A549 (cell line): ENCODE measurements around the gene SURF2. TPM values are rescaled to one million over a fixed set of nuclear protein-coding genes. Genes with fewer than 3 reads are reported as not detected.
A peak's percentile ranks its signal among the peaks of the same experiment; 100 is the strongest.
"Not testable (repeated sequence)": the region's sequence is repeated elsewhere in the genome, so short reads cannot be mapped to it uniquely, and the experiment has no call there.

Experiments
- ATAC-seq, 2 experiments: fragments of 200-7000 bp in 1 of 2; fragments of >200 bp in 1 of 2; cut with Nextera tagmentation in 1 of 2; cut with Tn5 transposase in 1 of 2; 3 replicates each; pipeline versions ENCODE4 v1.8.0 to v1.9.1; 2018 to 2020; ENCODE audit warnings: mild to moderate bottlenecking in 1 of 2, moderate library complexity in 1 of 2
- CTCF ChIA-PET: fragments of 300-600 bp; sonication (Branson Sonifier 250); formaldehyde crosslinking; extraction: SDS; loops from one replicate; lab custom pipeline; 2021; ENCODE audit warnings: antibody characterized with exemption, inconsistent platforms; lab: Yijun Ruan, JAX
- POLR2A ChIA-PET: fragments of 350-600 bp; formaldehyde crosslinking; extraction: SDS; loops from one replicate; lab custom pipeline; 2021; ENCODE audit warnings: antibody characterized with exemption, inconsistent platforms; lab: Yijun Ruan, JAX
- DNase-seq, 2 experiments: peaks; one replicate each; pipeline versions ENCODE4 v3.0.0 to v3.0.0-alpha.2; 2011 to 2016; ENCODE audit warnings: low read depth in 1 of 2, low spot score in 1 of 2
- FAIRE-seq: peaks from 2 replicates; lab custom pipeline; 2011; peaks lifted over from hg19 to GRCh38; lab: Jason Lieb, UNC
- H3K27ac ChIP-seq, 2 experiments: fragments of >200 bp; sonication (Bioruptor Twin); formaldehyde crosslinking; 3 replicates each; pipeline ENCODE4 v1.5.1; 2016 to 2017
- H3K4me1 ChIP-seq: fragments of >200 bp; sonication (Bioruptor Twin); formaldehyde crosslinking; 3 replicates; pipeline ENCODE4 v1.6.1; 2016
- H3K4me2 ChIP-seq: fragments of >200 bp; sonication (Bioruptor Twin); formaldehyde crosslinking; 3 replicates; pipeline ENCODE4 v1.6.1; 2016
- H3K4me3 ChIP-seq: fragments of >200 bp; sonication (Bioruptor Twin); formaldehyde crosslinking; 3 replicates; pipeline ENCODE4 v1.5.1; 2016
- H3K9me3 ChIP-seq: fragments of >200 bp; sonication (Bioruptor Twin); formaldehyde crosslinking; 3 replicates; pipeline ENCODE4 v1.6.1; 2016
- CHD2 ChIP-seq: fragments of 150-350 bp; IDR thresholded peaks from 2 replicates; pipeline ENCODE4 v1.6.1; 2014; ENCODE audit warnings: low read length; ENCODE audit not compliant: partially characterized antibody
- GATA3 ChIP-seq: IDR thresholded peaks from 2 replicates; pipeline ENCODE4 v1.6.1; 2012; ENCODE audit warnings: borderline replicate concordance
- JUN ChIP-seq, 2 experiments: fragments of >200 bp; sonication (Bioruptor Twin); formaldehyde crosslinking; IDR thresholded peaks; 2 replicates in 1 of 2; 3 replicates in 1 of 2; pipeline ENCODE4 v1.6.1; 2016 to 2017
- MAFK ChIP-seq: fragments of 450-650 bp; IDR thresholded peaks from 2 replicates; pipeline ENCODE4 v1.6.1; 2014; ENCODE audit not compliant: partially characterized antibody
- MYC ChIP-seq: IDR thresholded peaks from 2 replicates; pipeline ENCODE4 v1.6.1; 2012; ENCODE audit warnings: mild to moderate bottlenecking, inconsistent platforms, low read length, improper control_type of control experiment, borderline replicate concordance
- PHF8 ChIP-seq: fragments of 200-600 bp; sonication (generic); IDR thresholded peaks from 2 replicates; pipeline ENCODE4 v1.6.1; 2016; ENCODE audit warnings: low read depth, mild to moderate bottlenecking, antibody characterized with exemption, moderate library complexity, borderline replicate concordance
- POLR2A ChIP-seq: IDR thresholded peaks from 2 replicates; pipeline ENCODE4 v1.6.1; 2012; ENCODE audit warnings: mild to moderate bottlenecking, low read length
- RARB ChIP-seq: fragments of 250-450 bp; sonication (Bioruptor Pico); IDR thresholded peaks from 2 replicates; pipeline ENCODE4 v1.8.0; 2021; ENCODE audit warnings: mild to moderate bottlenecking, moderate library complexity
- RNF2 ChIP-seq: fragments of 200-600 bp; sonication (generic); IDR thresholded peaks from 2 replicates; pipeline ENCODE4 v1.6.1; 2016; ENCODE audit warnings: low read depth, mild to moderate bottlenecking, antibody characterized with exemption, moderate library complexity, borderline replicate concordance
- SMC3 ChIP-seq: fragments of >200 bp; sonication (Bioruptor Twin); formaldehyde crosslinking; IDR thresholded peaks from 3 replicates; pipeline ENCODE4 v1.6.1; 2018; ENCODE audit warnings: inconsistent platforms
- ZC3H11A ChIP-seq: fragments of 450-650 bp; IDR thresholded peaks from 2 replicates; pipeline ENCODE4 v1.6.1; 2014; ENCODE audit warnings: antibody characterized with exemption, mild to moderate bottlenecking
- WGBS: methylation state at CpG from one replicate; pipeline ENCODE4 v1.1.6; 2017; ENCODE audit errors: missing lambda C conversion rate; 5-methylcytosine and 5-hydroxymethylcytosine counted together
- polyA plus RNA-seq, 4 experiments: library from polyadenylated mRNA; depleted of rRNA in 3 of 4; stranded (reverse); fragments of >200 nt; fragmentation: RNase III in 1 of 4; extraction: RNeasy Plus Mini Kit Qiagen cat#74134 plus additional on column Dnase treatment in 1 of 4; gene quantifications; 2 replicates in 3 of 4; 3 replicates in 1 of 4; pipeline ENCODE4 v1.2.3, GENCODE V29; 2011 to 2017
- TF ChIP-seq, protein P1 (sequence below): IDR thresholded peaks from 2 replicates; pipeline ENCODE4 v1.6.1; 2012
- TF ChIP-seq, protein P2 (sequence below): fragments of 250-450 bp; sonication (Bioruptor Pico); IDR thresholded peaks from 2 replicates; pipeline ENCODE4 v1.5.0; 2021; ENCODE audit warnings: mild to moderate bottlenecking, moderate library complexity, borderline replicate concordance
- TF ChIP-seq, protein P3 (sequence below): IDR thresholded peaks from 2 replicates; pipeline ENCODE4 v1.6.1; 2012
- TF ChIP-seq, protein P4 (sequence below): fragments of >200 bp; sonication (Bioruptor Twin); formaldehyde crosslinking; IDR thresholded peaks from 3 replicates; pipeline ENCODE4 v1.6.1; 2016
- TF ChIP-seq, protein P5 (sequence below): IDR thresholded peaks from 2 replicates; pipeline ENCODE4 v1.6.1; 2012; ENCODE audit warnings: low read depth, borderline replicate concordance
- TF ChIP-seq, protein P6 (sequence below): fragments of 450-650 bp; IDR thresholded peaks from 2 replicates; pipeline ENCODE4 v1.6.1; 2014; ENCODE audit warnings: antibody characterized with exemption

Gene SURF2
- polyA plus RNA-seq, 2 of the 4 experiments (the other 2 are of a cell fraction): 25.2 to 34.9 TPM

DNA sequence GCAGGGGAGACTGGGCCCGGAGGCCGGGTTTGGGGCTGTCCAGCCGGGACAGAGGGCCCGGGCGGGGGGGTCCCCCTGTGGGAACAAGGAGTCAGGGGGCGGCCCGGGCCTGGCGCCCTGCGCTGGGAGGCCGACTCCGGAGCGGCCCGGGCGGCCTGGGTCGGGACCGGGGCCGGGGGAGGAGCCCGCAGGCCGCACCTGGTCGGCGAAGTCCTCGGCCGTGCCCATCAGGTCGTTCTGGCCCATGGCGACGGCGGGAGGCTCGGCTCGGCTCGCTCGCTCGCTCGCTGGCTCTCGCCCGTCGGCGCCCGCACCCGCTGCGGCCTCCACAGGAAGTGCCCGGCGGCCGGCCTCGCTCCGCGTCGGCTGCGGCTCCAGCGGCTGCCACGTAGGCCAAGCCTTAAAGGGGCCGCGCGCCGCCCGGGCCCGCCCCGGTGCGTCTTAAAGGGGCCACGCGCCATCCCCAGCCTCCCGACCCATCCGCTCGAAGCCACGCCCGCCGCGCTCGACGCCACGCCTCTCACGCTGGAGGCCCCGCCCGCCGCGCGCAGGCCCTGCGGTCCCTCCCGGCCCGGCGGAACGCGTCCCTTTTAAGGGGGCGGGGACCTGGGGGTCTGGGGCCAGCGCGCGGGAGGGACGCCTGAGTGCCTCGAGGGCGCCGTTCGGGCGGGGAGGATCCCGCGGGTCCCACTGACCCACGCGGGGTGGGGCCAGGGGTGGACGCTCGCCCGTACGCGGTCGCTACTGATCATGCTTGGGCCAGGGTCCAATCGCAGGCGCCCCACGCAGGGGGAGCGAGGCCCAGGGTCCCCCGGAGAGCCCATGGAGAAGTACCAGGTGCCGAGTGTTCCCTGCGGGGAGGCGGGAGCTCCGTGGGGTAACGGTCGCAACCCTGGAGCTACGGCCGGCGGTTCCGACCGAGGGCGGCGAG lies 19.6 kb downstream of the SURF2 start, which contains the start of the genes STKLD1 and SURF4:
STKLD1 (plus strand) TSS at position 643 of the 931 bp plus-strand sequence; CDS start at position 751, 108 bp downstream.
SURF4 (minus strand) TSS at position 337 of the 931 bp plus-strand sequence; CDS start at position 246, 91 bp downstream.
- 4% methylated on average over 14 of the region's 120 CpGs for WGBS
- TF ChIP-seq JUN (IDR thresholded peaks at IDR 0.05): peak; percentile 74 to 90
- TF ChIP-seq, protein P1, sequence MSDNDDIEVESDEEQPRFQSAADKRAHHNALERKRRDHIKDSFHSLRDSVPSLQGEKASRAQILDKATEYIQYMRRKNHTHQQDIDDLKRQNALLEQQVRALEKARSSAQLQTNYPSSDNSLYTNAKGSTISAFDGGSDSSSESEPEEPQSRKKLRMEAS: peak; percentile 78
- TF ChIP-seq, protein P2, sequence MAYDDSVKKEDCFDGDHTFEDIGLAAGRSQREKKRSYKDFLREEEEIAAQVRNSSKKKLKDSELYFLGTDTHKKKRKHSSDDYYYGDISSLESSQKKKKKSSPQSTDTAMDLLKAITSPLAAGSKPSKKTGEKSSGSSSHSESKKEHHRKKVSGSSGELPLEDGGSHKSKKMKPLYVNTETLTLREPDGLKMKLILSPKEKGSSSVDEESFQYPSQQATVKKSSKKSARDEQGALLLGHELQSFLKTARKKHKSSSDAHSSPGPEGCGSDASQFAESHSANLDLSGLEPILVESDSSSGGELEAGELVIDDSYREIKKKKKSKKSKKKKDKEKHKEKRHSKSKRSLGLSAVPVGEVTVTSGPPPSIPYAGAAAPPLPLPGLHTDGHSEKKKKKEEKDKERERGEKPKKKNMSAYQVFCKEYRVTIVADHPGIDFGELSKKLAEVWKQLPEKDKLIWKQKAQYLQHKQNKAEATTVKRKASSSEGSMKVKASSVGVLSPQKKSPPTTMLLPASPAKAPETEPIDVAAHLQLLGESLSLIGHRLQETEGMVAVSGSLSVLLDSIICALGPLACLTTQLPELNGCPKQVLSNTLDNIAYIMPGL (CRISPR knock-in tag): 0 out of 2 replicates have a peak, but pooled peaks have one; percentile 36
- TF ChIP-seq POLR2A: peak; percentile 86
- no peak for TF ChIP-seq CHD2
- TF ChIP-seq, protein P3, sequence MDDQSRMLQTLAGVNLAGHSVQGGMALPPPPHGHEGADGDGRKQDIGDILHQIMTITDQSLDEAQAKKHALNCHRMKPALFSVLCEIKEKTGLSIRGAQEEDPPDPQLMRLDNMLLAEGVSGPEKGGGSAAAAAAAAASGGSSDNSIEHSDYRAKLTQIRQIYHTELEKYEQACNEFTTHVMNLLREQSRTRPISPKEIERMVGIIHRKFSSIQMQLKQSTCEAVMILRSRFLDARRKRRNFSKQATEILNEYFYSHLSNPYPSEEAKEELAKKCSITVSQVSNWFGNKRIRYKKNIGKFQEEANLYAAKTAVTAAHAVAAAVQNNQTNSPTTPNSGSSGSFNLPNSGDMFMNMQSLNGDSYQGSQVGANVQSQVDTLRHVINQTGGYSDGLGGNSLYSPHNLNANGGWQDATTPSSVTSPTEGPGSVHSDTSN: no peak
- 0 out of 2 replicates have a peak, but pooled peaks have one; percentile 49 for TF ChIP-seq MYC
- TF ChIP-seq, protein P4, sequence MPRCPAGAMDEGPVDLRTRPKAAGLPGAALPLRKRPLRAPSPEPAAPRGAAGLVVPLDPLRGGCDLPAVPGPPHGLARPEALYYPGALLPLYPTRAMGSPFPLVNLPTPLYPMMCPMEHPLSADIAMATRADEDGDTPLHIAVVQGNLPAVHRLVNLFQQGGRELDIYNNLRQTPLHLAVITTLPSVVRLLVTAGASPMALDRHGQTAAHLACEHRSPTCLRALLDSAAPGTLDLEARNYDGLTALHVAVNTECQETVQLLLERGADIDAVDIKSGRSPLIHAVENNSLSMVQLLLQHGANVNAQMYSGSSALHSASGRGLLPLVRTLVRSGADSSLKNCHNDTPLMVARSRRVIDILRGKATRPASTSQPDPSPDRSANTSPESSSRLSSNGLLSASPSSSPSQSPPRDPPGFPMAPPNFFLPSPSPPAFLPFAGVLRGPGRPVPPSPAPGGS: peak; percentile 74
- TF ChIP-seq RNF2: 0 out of 2 replicates have a peak, but pooled peaks have one; percentile 30
- TF ChIP-seq, protein P5, sequence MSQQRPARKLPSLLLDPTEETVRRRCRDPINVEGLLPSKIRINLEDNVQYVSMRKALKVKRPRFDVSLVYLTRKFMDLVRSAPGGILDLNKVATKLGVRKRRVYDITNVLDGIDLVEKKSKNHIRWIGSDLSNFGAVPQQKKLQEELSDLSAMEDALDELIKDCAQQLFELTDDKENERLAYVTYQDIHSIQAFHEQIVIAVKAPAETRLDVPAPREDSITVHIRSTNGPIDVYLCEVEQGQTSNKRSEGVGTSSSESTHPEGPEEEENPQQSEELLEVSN: peak; percentile 91
- no peak for TF ChIP-seq GATA3
- TF ChIP-seq, protein P6, sequence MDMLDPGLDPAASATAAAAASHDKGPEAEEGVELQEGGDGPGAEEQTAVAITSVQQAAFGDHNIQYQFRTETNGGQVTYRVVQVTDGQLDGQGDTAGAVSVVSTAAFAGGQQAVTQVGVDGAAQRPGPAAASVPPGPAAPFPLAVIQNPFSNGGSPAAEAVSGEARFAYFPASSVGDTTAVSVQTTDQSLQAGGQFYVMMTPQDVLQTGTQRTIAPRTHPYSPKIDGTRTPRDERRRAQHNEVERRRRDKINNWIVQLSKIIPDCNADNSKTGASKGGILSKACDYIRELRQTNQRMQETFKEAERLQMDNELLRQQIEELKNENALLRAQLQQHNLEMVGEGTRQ: no peak
- TF ChIP-seq RARB (CRISPR knock-in tag): no peak
- peak; percentile 76; the same call in 1 of the 2 replicates for TF ChIP-seq PHF8
- TF ChIP-seq SMC3: no peak
- no peak for TF ChIP-seq MAFK
- TF ChIP-seq ZC3H11A: no peak
- no peaks in the 10 kb centered on the region for H3K9me3 ChIP-seq
- peak; percentile 91 to 95 for ATAC-seq
- CTCF ChIA-PET: interaction anchor here (0.6 to 2.9 kb wide), 10 partner anchors 9 to 410 kb away, joined by 3 to 9 read pairs (median 4); no protein-coding TSS in a partner anchor
- peaks cover 23% of the 10 kb centered on the region for H3K4me1 ChIP-seq
- peak within 1 kb of the TSS; percentile 97 to 99 for H3K27ac ChIP-seq
- H3K4me3 ChIP-seq: peak within 1 kb of the TSS; percentile 100
- POLR2A ChIA-PET: interaction anchor here (1.0 to 1.4 kb wide), 5 partner anchors 20 to 84 kb away, joined by 3 to 7 read pairs (median 5); partner anchors contain the start of genes CACFD1, MED22 and RPL7A
- FAIRE-seq: no peak
- peak within 1 kb of the TSS; percentile 93 for H3K4me2 ChIP-seq
- peak; percentile 97 for DNase-seq

DNA sequence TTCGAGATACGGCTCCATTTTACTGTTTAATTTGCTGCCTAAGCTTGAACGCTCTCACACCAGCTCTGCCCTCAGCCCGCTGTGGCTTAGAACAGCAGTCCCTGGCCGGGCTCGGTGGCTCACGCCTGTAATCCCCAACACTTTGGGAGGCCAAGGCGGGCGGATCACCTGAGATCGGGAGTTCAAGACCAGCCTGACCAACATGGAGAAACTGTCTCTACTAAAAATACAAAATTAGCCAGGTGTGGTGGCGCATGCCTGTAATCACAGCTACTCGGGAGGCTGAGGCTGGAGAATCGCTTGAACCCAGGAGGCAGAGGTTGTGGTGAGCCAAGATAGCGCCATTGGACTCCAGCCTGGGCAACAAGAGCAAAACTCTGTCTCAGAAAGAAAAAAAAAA lies 20.9 kb downstream of the SURF2 start:
- not testable (repeated sequence) for H3K4me3 ChIP-seq, ATAC-seq, FAIRE-seq, H3K27ac ChIP-seq, H3K9me3 ChIP-seq, DNase-seq
- ChIA-PET CTCF (interaction anchor here (0.6 to 2.9 kb wide), 14 partner anchors 9 to 193 kb away, joined by 3 to 9 read pairs (median 4); no protein-coding TSS in a partner anchor), POLR2A (interaction anchor here (0.7 to 1.4 kb wide), 6 partner anchors 15 to 83 kb away, joined by 3 to 7 read pairs (median 4); partner anchors contain the start of genes CACFD1, MED22 and RPL7A)
- 87% methylated on average over 14 of the region's 14 CpGs for WGBS
- Histone ChIP-seq H3K4me2 (peak overlapping the region; percentile 91), H3K4me1 (peaks cover 23% of the 10 kb centered on the region)
